Right atrium auricular region (tissue), 2 donors: ENCODE results near the gene LCORL. TPM values are rescaled to one million over a fixed set of nuclear protein-coding genes. Genes with fewer than 3 reads are reported as not detected.

Source experiments
- DNase-seq: peaks from one replicate; pipeline ENCODE4 v3.0.0-alpha.2; 2019; ENCODE audit warnings: low spot score
- H3K27ac ChIP-seq, 2 donors: fragments of 200-600 bp; sonication (generic); 1 replicate in 1 of 2; 2 replicates in 1 of 2; pipeline ENCODE4 v1.5.1; 2016 to 2019
- H3K27me3 ChIP-seq, 2 donors: fragments of 200-600 bp; sonication (generic); one replicate each; pipeline versions ENCODE4 v1.5.1 to v1.6.0; 2017 to 2019
- H3K36me3 ChIP-seq: fragments of 200-600 bp; sonication (generic); one replicate; pipeline ENCODE4 v1.5.1; 2016
- H3K4me1 ChIP-seq, 2 donors: fragments of 200-600 bp; sonication (generic); one replicate each; pipeline versions ENCODE4 v1.5.1 to v1.6.0; 2017 to 2019
- H3K4me3 ChIP-seq, 2 donors: fragments of 200-600 bp; sonication (generic); 1 replicate in 1 of 2; 2 replicates in 1 of 2; pipeline ENCODE4 v1.5.1; 2017 to 2019; ENCODE audit warnings: mild to moderate bottlenecking in 1 of 2, moderate library complexity in 1 of 2
- H3K9me3 ChIP-seq, 2 donors: fragments of 200-600 bp; sonication (generic); one replicate each; pipeline ENCODE4 v1.5.1; 2019
- CTCF ChIP-seq, 2 donors: fragments of 200-600 bp; sonication (generic); IDR thresholded peaks; one replicate each; pipeline ENCODE4 v1.5.1; 2019; ENCODE audit warnings: antibody characterized with exemption in 2 of 2
- total RNA-seq, 2 donors: library from RNA; depleted of rRNA; stranded (reverse); fragments of >200 nt; gene quantifications; one replicate each; pipeline ENCODE4 v1.1.0, GENCODE V29; 2016

Gene LCORL
- total RNA-seq, 2 donors from 2014 or later: 8.8 to 12.3 TPM

GRCh38 chr4:17805580-17806155 is 215.9 kb downstream of the LCORL start:
- H3K27ac ChIP-seq: no peak overlapping the region
- H3K9me3 ChIP-seq: no peaks in the 10 kb centered on the region
- peaks cover 0 to 35% of the 10 kb centered on the region in 2 donors for H3K4me1 ChIP-seq
- DNase-seq: no peak
- TF ChIP-seq CTCF (IDR thresholded peaks at IDR 0.05): no peak
- no peak overlapping the region for H3K4me3 ChIP-seq
- peaks cover 29% of the 10 kb centered on the region for H3K36me3 ChIP-seq
- no peaks in the 10 kb centered on the region for H3K27me3 ChIP-seq

GRCh38 chr4:17797808-17798207 is 223.7 kb downstream of the LCORL start:
- Histone ChIP-seq H3K27ac (no peak overlapping the region), H3K9me3 (no peaks in the 10 kb centered on the region), H3K4me3 (no peak overlapping the region), H3K4me1 (no peaks in the 10 kb centered on the region), H3K36me3 (peaks cover 21% of the 10 kb centered on the region), H3K27me3 (no peaks in the 10 kb centered on the region)
- TF ChIP-seq CTCF (IDR thresholded peaks at IDR 0.05): no peak
- DNase-seq: no peak

GRCh38 chr4:17794730-17795129 is 226.8 kb downstream of the LCORL start:
- TF ChIP-seq CTCF (IDR thresholded peaks at IDR 0.05): no peak
- H3K27ac ChIP-seq: no peak overlapping the region
- no peaks in the 10 kb centered on the region for H3K9me3 ChIP-seq
- H3K27me3 ChIP-seq: no peaks in the 10 kb centered on the region
- DNase-seq: no peak
- no peak overlapping the region for H3K4me3 ChIP-seq
- H3K36me3 ChIP-seq: peaks cover 5% of the 10 kb centered on the region
- H3K4me1 ChIP-seq: no peaks in the 10 kb centered on the region

Other genes with a start within 250 kb of the LCORL start
- gene FAM184B, start 240.1 kb downstream of the LCORL start, total RNA-seq: not detected
- 10 to 100 TPM; 15.1 to 24.7 TPM for gene DCAF16, start 211.0 kb downstream of the LCORL start, total RNA-seq
- under 1 TPM; 0.20 to 0.44 TPM for gene NCAPG, start 210.8 kb downstream of the LCORL start, total RNA-seq